ENCODE data around the gene GPSM3. TPM values are rescaled to one million over a fixed set of nuclear protein-coding genes. Genes with fewer than 3 reads are reported as not detected.

GPSM3 gene
- total and polyA plus RNA-seq, 2 of the 13 experiments (the other 11 are each of a cell fraction or from before 2014, with no cell fraction given) = 0.18 to 6.2 TPM

- TF ChIP-seq AKNA (CRISPR knock-in tag; IDR thresholded peaks at IDR 0.05; ENCODE audit: borderline replicate concordance) (no peak), MTF2 (CRISPR knock-in tag; IDR thresholded peaks at IDR 0.05; ENCODE audit: borderline replicate concordance) (0 out of 2 replicates have a peak, but pooled peaks have one; percentile 65), ZSCAN25 (CRISPR knock-in tag; IDR thresholded peaks at IDR 0.05) (peak; percentile 37; the same call in 1 of the 2 replicates), ZNF124 (CRISPR knock-in tag; IDR thresholded peaks at IDR 0.05) (0 out of 2 replicates have a peak, but pooled peaks have one; percentile 22), HNF1A (IDR thresholded peaks at IDR 0.05; ENCODE audit: low read depth) (no peak), HNF1A (CRISPR knock-in tag; IDR thresholded peaks at IDR 0.05; ENCODE audit: borderline replicate concordance) (no peak), ZMAT3 (CRISPR knock-in tag; conservative IDR thresholded peaks at IDR 0.05) (no peak; the same call in 1 of the 2 replicates), ZNF101 (CRISPR knock-in tag; IDR thresholded peaks at IDR 0.05; ENCODE audit: borderline replicate concordance, low read depth) (no peak), ZNF784 (CRISPR knock-in tag; IDR thresholded peaks at IDR 0.05; ENCODE audit: borderline replicate concordance) (no peak), BRF2 (CRISPR knock-in tag; IDR thresholded peaks at IDR 0.05) (no peak), MXD3 (CRISPR knock-in tag; IDR thresholded peaks at IDR 0.05) (no peak), ZEB1 (IDR thresholded peaks at IDR 0.05; ENCODE audit: insufficient replicate concordance, low read depth) (no peak), ZNF20 (CRISPR knock-in tag; IDR thresholded peaks at IDR 0.05) (no peak), ZBTB20 (CRISPR knock-in tag; IDR thresholded peaks at IDR 0.05; ENCODE audit: borderline replicate concordance, low read depth) (peak; percentile 60; the same call in 1 of the 2 replicates), MIXL1 (CRISPR knock-in tag; IDR thresholded peaks at IDR 0.05) (peak; percentile 77; the same call in 1 of the 2 replicates), ZSCAN22 (CRISPR knock-in tag; IDR thresholded peaks at IDR 0.05) (no peak), NCOR1 (IDR thresholded peaks at IDR 0.05; ENCODE audit: borderline replicate concordance, low read length) (no peak)
Observed at GRCh38 chr6:32154514-32155161, 37.8 kb downstream of the GPSM3 start (continued).
